ENCODE results near the gene SH3BP1.

Gene SH3BP1

DNA sequence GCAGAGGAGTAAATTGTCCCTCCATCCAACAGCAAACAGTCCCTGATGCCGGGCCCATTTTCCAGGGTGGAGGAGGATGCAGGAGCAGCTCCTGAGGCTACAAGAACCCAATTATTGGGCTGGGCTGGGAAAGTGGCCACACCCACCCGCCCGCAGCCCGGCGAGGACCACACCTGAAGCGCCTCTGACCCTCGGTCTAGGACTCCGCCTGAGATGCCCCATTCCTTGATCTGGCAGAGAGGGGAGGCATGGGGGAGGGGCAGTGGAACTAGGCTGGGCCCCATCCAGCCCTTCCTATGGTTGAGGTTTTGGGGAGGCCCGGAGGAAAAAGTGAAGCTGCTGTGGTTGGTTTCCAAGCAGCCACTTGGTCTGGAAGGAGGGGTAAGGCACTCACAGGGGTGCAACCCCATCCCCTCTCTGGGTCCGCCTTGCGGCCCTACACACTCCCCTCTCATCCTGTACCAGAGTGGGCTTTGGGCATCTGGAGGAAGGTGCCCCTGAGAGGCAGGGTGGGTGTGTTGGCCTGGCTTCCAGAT lies 33.5 kb downstream of the SH3BP1 start:
- no peaks in the 10 kb centered on the region for H3K36me3 ChIP-seq (ENCODE audit: control insufficient read depth, insufficient read depth, low read length)
- no peak overlapping the region for H3K9ac ChIP-seq (ENCODE audit: low read length)
- no peaks in the 10 kb centered on the region for H3K27me3 ChIP-seq (ENCODE audit: control insufficient read depth, insufficient read depth, low read length)
- no peaks in the 10 kb centered on the region for H3K9me3 ChIP-seq (ENCODE audit: control insufficient read depth, low read length)
- H3K4me1 ChIP-seq (ENCODE audit: control insufficient read depth, insufficient read depth, low read length), result peaks cover 37% of the 10 kb centered on the region
- no peak overlapping the region for H3K4me3 ChIP-seq (ENCODE audit: low read length)

DNA sequence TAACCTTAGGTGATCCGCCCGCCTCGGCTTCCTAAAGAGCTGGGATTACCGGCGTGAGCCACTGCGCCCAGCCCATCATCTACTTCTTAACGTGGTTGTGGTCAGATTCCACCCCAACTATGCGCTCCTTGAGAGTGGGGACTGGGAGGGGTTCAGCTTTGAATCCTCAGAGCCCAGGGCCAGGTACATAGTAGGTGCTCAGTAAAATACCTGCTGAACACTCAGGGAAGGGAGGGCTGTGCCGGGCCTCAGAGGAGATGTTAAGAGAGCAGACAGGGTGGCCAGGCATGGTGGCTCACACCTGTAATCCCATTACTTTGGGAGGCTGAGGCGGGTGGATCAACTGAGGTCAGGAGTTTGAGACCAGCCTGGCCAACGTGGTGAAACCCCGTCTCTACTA lies 34.8 kb downstream of the SH3BP1 start:
- Histone ChIP-seq H3K9ac (ENCODE audit: low read length) (no peak overlapping the region), H3K36me3 (ENCODE audit: control insufficient read depth, insufficient read depth, low read length) (no peaks in the 10 kb centered on the region), H3K27me3 (ENCODE audit: control insufficient read depth, insufficient read depth, low read length) (no peaks in the 10 kb centered on the region), H3K4me3 (ENCODE audit: low read length) (no peak overlapping the region), H3K9me3 (ENCODE audit: control insufficient read depth, low read length) (no peaks in the 10 kb centered on the region), H3K4me1 (ENCODE audit: control insufficient read depth, insufficient read depth, low read length) (peaks cover 37% of the 10 kb centered on the region)

DNA sequence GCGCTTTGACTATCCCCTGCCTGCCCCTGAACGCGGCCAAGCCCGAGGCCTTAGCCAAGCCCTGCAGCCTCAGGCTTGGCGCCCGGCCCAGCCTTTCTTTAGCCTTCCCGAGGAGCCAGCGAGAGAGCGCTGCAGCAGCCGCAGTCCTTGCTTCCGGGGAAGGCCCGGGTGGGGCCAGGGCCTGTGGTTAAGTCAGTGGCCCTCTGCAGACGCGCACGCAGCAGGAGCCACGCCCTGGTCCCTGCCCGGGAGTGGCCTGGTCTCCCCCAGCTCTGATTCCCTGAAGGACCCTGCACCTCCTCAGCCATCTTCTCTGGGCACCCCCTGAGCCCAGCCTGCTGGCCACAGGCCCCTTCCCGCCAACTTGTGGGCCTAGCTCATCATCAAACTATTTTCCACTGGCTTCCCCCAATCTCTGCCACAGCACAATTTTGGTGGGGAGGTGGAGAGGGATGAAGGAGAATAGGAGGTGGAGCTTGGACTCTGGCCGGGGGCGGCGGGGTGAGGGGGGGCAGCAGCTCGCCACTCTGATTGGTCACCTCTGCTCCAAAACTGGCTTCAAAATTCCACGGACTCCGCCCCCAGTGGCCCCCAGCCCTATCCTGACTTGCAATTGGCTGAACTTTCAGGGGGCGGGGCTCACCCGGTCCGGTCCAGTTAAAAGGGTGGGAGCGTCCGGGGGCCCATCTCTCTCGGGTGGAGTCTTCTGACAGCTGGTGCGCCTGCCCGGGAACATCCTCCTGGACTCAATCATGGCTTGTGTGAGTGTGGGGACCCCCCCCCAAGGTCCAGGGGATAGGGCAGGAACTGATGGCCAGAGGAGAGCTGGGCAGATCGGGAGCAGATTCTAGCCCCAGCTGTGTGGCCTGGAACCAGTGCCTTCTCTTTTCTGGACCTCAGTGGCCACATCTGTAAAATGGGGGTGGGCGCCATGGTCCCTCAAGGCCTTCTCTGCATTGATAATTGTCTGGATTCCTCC lies 35.8 kb downstream of the SH3BP1 start, which contains the start of gene LGALS1:
Gene LGALS1 (plus strand): TSS at position 686 of the 979 bp plus-strand sequence. CDS start 67 bp downstream, at position 753.
- Histone ChIP-seq H3K27me3 (ENCODE audit: control insufficient read depth, insufficient read depth, low read length) (no peaks in the 10 kb centered on the region), H3K4me1 (ENCODE audit: control insufficient read depth, insufficient read depth, low read length) (peaks cover 37% of the 10 kb centered on the region), H3K9me3 (ENCODE audit: control insufficient read depth, low read length) (no peaks in the 10 kb centered on the region), H3K36me3 (ENCODE audit: control insufficient read depth, insufficient read depth, low read length) (no peaks in the 10 kb centered on the region), H3K4me3 (ENCODE audit: low read length) (peak within 1 kb of the TSS; percentile 50), H3K9ac (ENCODE audit: low read length) (peak within 1 kb of the TSS; percentile 65)

DNA sequence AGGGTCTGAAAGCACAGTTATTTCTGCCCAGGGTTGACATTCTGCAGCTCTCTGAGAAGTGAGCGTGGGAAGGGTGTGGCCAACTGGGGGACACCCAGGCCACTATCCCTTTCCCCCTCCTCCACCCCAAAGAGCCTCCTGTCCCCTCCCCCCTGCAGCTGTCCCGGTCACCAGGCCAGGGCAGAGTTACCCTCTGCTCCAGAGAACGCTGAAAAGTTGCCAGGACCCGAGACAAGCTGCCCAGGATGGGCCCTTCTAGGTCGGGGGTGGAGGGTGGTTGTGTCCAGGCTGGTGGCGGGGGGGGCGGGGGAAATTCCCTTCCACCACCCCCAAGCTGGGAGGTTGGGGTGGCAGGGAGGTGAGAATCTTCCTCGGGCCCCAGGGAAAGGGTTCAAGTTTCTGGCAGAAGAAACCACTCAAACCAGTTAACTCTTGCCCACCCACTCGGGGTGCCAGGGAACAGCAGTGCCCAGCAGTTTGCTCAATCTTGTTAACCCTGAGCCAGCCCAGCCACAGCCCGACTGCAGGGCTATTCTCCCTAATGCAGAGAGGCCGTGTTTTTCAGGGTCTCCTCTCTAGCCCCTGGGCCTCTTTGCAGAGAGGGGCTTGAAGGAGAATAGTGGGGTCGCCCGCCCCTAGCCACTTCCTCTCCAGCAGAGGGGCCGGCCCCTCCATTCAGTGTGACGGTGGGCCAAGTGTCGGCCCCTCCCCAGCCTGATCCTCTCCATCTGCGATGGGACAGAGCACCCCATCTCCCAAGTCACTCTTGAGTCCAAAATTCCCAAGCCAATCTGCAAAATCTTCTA lies 36.7 kb downstream of the SH3BP1 start:
- peak overlapping the region; percentile 50 for H3K4me3 ChIP-seq (ENCODE audit: low read length)
- no peaks in the 10 kb centered on the region for H3K36me3 ChIP-seq (ENCODE audit: control insufficient read depth, insufficient read depth, low read length)
- H3K27me3 ChIP-seq (ENCODE audit: control insufficient read depth, insufficient read depth, low read length), result no peaks in the 10 kb centered on the region
- H3K4me1 ChIP-seq (ENCODE audit: control insufficient read depth, insufficient read depth, low read length), result peaks cover 38% of the 10 kb centered on the region
- peak overlapping the region; percentile 65 for H3K9ac ChIP-seq (ENCODE audit: low read length)
- no peaks in the 10 kb centered on the region for H3K9me3 ChIP-seq (ENCODE audit: control insufficient read depth, low read length)

DNA sequence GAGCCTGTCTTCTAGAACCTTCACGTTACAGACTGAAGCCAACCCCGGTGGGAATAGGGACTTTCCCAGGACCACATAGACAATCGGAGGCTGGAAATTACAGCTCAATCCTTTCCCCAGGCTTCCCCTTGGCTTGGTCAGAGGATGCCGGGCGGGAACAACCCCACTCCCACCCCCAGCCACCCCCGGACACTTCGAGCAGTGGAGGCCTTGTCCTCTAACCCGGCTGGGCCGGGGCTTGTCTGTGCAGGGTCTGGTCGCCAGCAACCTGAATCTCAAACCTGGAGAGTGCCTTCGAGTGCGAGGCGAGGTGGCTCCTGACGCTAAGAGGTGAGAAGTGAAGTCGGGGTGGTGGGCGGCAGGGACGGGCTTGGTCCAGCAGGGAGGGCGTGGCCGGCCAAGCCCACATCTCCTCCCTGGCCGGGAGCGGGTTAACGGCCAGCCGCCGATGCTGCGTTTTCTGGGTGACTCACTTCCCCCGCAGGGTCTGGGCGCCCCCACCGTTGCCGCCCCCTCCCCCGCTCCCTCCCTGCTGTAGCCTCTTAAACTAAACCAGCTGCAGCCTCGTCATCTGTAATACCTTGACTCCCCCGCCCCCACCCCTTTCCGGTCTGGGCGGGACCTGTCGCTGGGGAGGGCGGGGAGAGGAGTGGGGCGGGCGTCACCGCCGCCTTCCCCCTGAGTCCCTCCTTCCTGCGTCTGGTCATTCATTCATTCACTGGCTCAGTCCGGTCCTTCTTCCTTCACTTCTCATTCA lies 37.4 kb downstream of the SH3BP1 start:
- H3K9ac ChIP-seq (ENCODE audit: low read length), result peak overlapping the region; percentile 65
- H3K9me3 ChIP-seq (ENCODE audit: control insufficient read depth, low read length), result no peaks in the 10 kb centered on the region
- H3K27me3 ChIP-seq (ENCODE audit: control insufficient read depth, insufficient read depth, low read length), result no peaks in the 10 kb centered on the region
- H3K36me3 ChIP-seq (ENCODE audit: control insufficient read depth, insufficient read depth, low read length), result no peaks in the 10 kb centered on the region
- peak overlapping the region; percentile 41 for H3K4me3 ChIP-seq (ENCODE audit: low read length)
- peaks cover 45% of the 10 kb centered on the region for H3K4me1 ChIP-seq (ENCODE audit: control insufficient read depth, insufficient read depth, low read length)

DNA sequence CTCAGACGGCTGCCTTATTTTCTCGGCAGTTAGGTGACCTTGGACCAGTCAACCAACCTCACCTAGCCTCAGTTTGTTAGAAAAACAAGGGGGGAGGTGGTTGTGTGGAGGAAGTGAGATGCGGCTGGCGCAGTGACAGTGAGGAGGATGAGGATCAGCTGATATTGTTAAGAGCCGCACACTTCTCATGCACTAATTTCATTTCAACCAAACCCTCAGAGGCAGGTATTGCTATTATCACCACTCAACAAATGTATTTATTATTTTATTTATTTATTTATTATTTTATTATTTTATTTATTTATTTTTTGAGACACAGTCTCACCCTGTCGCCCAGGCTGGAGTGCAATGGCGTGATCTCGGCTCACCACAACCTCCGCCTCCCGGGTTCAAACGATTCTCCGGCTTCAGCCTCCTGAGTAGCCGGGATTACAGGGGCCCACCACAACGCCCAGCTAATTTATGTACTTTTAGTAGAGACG lies 38.1 kb downstream of the SH3BP1 start:
- peaks cover 45% of the 10 kb centered on the region for H3K4me1 ChIP-seq (ENCODE audit: control insufficient read depth, insufficient read depth, low read length)
- peak overlapping the region; percentile 41 for H3K4me3 ChIP-seq (ENCODE audit: low read length)
- H3K9me3 ChIP-seq (ENCODE audit: control insufficient read depth, low read length), result no peaks in the 10 kb centered on the region
- H3K27me3 ChIP-seq (ENCODE audit: control insufficient read depth, insufficient read depth, low read length), result no peaks in the 10 kb centered on the region
- no peaks in the 10 kb centered on the region for H3K36me3 ChIP-seq (ENCODE audit: control insufficient read depth, insufficient read depth, low read length)
- peak overlapping the region; percentile 65 for H3K9ac ChIP-seq (ENCODE audit: low read length)

DNA sequence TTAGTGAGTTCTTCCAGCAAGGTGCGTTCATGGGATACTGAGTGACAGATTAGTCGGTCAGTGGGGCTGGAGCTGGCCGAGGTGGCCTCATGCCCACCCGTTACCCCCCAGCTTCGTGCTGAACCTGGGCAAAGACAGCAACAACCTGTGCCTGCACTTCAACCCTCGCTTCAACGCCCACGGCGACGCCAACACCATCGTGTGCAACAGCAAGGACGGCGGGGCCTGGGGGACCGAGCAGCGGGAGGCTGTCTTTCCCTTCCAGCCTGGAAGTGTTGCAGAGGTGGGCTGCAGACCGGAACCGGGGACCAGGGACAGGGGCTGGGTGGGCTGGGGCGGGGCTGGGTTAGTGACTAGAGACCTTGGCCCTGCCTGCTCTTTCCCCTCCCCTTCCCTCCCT lies 38.9 kb downstream of the SH3BP1 start:
- no peak overlapping the region for H3K4me3 ChIP-seq (ENCODE audit: low read length)
- H3K9me3 ChIP-seq (ENCODE audit: control insufficient read depth, low read length), result no peaks in the 10 kb centered on the region
- H3K9ac ChIP-seq (ENCODE audit: low read length), result no peak overlapping the region
- no peaks in the 10 kb centered on the region for H3K36me3 ChIP-seq (ENCODE audit: control insufficient read depth, insufficient read depth, low read length)
- no peaks in the 10 kb centered on the region for H3K27me3 ChIP-seq (ENCODE audit: control insufficient read depth, insufficient read depth, low read length)
- H3K4me1 ChIP-seq (ENCODE audit: control insufficient read depth, insufficient read depth, low read length), result peaks cover 42% of the 10 kb centered on the region

DNA sequence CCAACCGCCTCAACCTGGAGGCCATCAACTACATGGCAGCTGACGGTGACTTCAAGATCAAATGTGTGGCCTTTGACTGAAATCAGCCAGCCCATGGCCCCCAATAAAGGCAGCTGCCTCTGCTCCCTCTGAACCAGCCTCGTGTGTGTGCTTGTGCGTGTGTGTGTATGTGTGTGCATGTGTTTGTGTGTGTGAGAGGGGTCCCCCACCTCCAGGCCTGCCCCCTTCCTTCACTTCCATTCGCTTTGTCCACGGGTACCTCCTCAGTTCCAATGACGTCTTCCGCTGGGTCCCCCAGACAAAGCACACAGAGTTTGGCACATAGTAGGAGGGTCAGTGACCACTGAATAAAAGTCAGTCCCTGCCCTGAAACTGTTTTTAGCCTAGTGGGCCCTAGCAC lies 40.2 kb downstream of the SH3BP1 start:
- Histone ChIP-seq H3K4me3 (ENCODE audit: low read length) (no peak overlapping the region), H3K4me1 (ENCODE audit: control insufficient read depth, insufficient read depth, low read length) (peaks cover 37% of the 10 kb centered on the region), H3K9me3 (ENCODE audit: control insufficient read depth, low read length) (no peaks in the 10 kb centered on the region), H3K9ac (ENCODE audit: low read length) (no peak overlapping the region), H3K27me3 (ENCODE audit: control insufficient read depth, insufficient read depth, low read length) (no peaks in the 10 kb centered on the region), H3K36me3 (ENCODE audit: control insufficient read depth, insufficient read depth, low read length) (no peaks in the 10 kb centered on the region)

DNA sequence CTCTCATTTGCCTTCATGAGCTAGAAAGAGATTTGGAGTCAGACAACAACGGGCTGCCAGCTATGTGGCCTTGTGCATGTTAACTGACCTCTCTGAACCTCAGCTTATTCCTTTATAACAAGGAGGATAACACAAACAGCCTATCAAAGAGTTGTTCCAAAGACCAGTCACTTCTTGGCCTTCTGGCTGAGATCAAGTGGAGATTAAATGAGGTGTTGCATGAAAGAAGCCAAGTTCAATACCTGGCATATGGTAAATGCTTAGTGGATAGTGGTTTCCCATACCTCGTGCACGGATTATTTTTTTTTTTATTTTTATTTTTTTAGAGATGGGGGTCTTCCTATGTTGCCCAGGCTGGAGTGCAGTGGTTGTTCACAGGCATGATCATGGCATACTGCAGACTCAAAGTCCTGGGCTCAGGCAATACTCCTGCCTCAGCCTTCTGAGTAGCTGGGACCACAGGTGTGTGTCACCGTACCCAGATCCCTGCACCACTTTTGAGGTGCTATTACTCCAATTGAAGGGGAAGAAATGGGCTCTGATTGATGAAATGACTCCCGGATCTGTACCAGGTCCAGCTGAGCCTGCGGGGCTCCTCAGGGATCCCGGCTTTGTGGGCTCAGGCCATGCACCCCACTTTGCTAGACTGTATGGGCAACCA lies 40.9 kb downstream of the SH3BP1 start:
- no peaks in the 10 kb centered on the region for H3K36me3 ChIP-seq (ENCODE audit: control insufficient read depth, insufficient read depth, low read length)
- H3K4me1 ChIP-seq (ENCODE audit: control insufficient read depth, insufficient read depth, low read length), result peaks cover 30% of the 10 kb centered on the region
- no peak overlapping the region for H3K9ac ChIP-seq (ENCODE audit: low read length)
- no peak overlapping the region for H3K4me3 ChIP-seq (ENCODE audit: low read length)
- no peaks in the 10 kb centered on the region for H3K27me3 ChIP-seq (ENCODE audit: control insufficient read depth, insufficient read depth, low read length)
- no peaks in the 10 kb centered on the region for H3K9me3 ChIP-seq (ENCODE audit: control insufficient read depth, low read length)

DNA sequence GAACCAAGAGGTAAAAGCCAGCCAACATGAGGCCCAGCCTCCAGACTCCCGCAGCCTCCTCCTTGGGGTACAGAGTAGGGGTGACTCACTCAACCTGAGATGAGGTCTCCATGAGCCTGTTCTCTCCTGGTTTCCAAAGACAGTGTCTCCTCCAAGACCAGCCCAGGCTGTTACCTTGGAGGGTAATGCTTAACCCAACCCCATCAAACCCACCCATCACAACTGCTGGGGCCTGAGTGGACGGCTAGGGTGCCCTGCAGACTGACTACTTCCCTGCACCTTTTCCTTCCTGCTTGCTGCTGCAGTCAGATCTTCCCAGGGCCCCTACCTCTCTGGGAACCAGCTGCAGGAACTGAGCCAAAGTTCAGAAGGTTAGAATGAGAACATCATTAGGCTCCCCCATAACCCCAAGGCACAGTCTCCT lies 41.5 kb downstream of the SH3BP1 start:
- H3K9me3 ChIP-seq (ENCODE audit: control insufficient read depth, low read length), result no peaks in the 10 kb centered on the region
- peaks cover 29% of the 10 kb centered on the region for H3K4me1 ChIP-seq (ENCODE audit: control insufficient read depth, insufficient read depth, low read length)
- no peaks in the 10 kb centered on the region for H3K36me3 ChIP-seq (ENCODE audit: control insufficient read depth, insufficient read depth, low read length)
- no peak overlapping the region for H3K4me3 ChIP-seq (ENCODE audit: low read length)
- H3K27me3 ChIP-seq (ENCODE audit: control insufficient read depth, insufficient read depth, low read length), result no peaks in the 10 kb centered on the region
- no peak overlapping the region for H3K9ac ChIP-seq (ENCODE audit: low read length)

DNA sequence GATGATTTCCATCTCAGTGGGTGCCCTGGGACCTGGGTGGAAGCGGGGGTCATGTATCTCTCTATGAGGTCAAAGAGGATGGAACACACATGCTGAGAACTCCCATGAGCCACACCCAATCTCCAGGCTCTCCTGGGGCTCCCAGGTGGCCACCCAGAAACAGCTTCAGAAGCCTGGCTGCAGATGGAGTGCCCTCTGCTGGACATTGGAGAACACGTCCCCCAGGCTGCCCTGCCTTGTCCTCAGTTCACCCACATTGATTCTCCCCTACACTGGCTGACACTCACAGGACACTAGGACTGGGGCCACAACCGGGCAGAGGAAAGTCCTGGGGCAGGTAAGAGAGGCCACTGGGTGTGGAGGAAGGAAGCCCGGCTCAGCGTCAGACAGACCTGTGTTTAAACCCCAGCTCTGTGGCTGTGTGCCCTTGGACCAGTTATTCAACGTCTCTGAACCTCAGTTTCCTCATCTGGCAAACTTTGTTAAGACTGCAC lies 42.1 kb downstream of the SH3BP1 start:
- Histone ChIP-seq H3K9ac (ENCODE audit: low read length) (no peak overlapping the region), H3K4me3 (ENCODE audit: low read length) (no peak overlapping the region), H3K4me1 (ENCODE audit: control insufficient read depth, insufficient read depth, low read length) (peaks cover 26% of the 10 kb centered on the region), H3K27me3 (ENCODE audit: control insufficient read depth, insufficient read depth, low read length) (no peaks in the 10 kb centered on the region), H3K9me3 (ENCODE audit: control insufficient read depth, low read length) (no peaks in the 10 kb centered on the region), H3K36me3 (ENCODE audit: control insufficient read depth, insufficient read depth, low read length) (no peaks in the 10 kb centered on the region)

Measured in mucosa of stomach (tissue), 1 donor.